Measurements from ENCODE around the gene ABHD11. TPM values are rescaled to one million over a fixed set of nuclear protein-coding genes. Genes with fewer than 3 reads are reported as not detected.

Gene ABHD11
- total RNA-seq, 2 donors from 2014 or later = 21.5 to 22.7 TPM

DNA sequence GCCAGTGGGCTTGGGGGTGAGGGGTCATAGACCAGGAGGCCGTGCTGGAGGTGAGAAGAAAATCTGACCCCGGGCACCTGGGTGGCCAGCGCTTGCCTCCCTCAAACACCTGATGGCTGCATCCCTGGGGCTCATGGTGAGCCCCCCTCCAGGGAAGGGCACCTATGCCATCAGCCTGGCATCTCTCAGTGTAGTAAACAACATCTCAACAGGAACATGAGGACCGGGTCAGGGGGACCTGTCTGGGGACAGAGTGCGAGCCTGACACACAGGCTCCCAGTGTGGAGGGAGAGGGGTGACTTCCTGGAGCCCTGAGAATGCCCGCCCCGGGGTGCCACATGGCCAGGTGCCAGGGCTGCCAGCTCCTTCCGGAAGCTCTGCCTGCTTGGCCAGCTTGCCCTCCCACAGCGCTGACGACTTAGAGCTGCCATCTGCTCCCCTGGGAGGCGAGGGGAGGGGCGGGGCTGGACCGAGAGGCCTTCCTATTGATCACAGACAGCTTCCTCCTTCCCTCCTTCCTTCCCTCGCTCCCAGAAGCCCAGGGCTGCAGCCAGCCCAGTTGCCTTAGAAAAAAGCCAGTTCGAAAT lies 31.5 kb downstream of the ABHD11 start:
- Histone ChIP-seq H3K4me1 (no peaks in the 10 kb centered on the region), H3K4me3 (no peak overlapping the region), H3K27me3 (no peaks in the 10 kb centered on the region), H3K9me3 (no peaks in the 10 kb centered on the region), H3K27ac (peak overlapping the region; percentile 49 to 73 (median 70)), H3K36me3 (replicated peaks in 1 of 2; ENCODE audit: insufficient read depth in 1 of 2, low read depth in 2 of 2) (no peaks in the 10 kb centered on the region)
- ATAC-seq = peak; percentile 80
- peak; percentile 17 to 39 (median 19) for TF ChIP-seq POLR2A (IDR thresholded peaks at IDR 0.05)
- TF ChIP-seq, protein P1, sequence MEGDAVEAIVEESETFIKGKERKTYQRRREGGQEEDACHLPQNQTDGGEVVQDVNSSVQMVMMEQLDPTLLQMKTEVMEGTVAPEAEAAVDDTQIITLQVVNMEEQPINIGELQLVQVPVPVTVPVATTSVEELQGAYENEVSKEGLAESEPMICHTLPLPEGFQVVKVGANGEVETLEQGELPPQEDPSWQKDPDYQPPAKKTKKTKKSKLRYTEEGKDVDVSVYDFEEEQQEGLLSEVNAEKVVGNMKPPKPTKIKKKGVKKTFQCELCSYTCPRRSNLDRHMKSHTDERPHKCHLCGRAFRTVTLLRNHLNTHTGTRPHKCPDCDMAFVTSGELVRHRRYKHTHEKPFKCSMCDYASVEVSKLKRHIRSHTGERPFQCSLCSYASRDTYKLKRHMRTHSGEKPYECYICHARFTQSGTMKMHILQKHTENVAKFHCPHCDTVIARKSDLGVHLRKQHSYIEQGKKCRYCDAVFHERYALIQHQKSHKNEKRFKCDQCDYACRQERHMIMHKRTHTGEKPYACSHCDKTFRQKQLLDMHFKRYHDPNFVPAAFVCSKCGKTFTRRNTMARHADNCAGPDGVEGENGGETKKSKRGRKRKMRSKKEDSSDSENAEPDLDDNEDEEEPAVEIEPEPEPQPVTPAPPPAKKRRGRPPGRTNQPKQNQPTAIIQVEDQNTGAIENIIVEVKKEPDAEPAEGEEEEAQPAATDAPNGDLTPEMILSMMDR (IDR thresholded peaks at IDR 0.05) = no peak
- intact Hi-C loops (cut with DNase I) = no loop called here
- WGBS, 2 donors = 56 to 67% methylated on average over 8 to 15 of the region's 15 CpGs
- peak; percentile 75 to 89 (median 85) for DNase-seq

DNA sequence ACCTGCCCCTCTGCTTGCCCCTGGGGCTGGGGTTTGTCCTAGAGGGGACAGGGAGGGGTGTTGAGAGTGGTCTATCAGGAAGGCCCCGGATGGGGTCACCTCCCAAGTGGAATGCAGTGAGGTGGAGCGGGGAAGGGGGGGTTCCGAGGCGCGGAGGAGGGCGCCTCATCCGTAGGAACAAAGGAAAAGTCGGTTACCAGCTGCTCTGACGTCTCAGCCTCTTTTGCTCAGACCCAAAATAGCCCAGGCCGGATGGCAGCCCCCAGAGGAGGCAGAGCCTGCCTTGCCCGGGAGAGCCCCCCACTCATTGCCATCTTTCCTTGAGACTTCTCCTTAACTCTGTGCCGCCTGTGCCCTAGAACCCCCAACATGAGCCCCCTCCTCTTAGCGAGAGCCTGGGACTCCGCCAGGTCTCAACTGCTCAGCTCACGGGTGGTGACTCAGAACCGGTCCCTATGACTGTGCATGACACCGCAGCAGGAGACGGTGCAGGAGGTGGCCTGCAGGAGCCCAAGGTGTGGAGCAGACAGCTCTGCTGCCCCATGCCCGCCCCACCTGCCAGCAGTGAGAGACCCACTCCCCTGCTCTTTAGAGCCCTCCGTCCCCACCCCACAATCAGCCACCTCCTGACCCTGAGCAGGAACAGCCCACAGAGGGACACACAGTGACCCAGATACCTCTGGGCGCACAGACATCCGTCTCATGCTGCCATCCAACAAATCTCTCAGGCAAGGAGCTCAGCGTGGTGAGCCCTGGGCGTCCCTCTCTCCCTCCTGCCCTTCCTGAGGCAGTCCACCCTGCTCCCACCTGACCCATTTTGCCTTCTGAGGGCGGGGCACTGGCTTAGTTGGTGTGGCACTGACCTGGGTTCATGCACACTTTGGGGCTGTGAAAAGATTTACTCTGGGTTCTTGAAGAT lies 32.2 kb downstream of the ABHD11 start:
- no peak for TF ChIP-seq POLR2A (IDR thresholded peaks at IDR 0.05)
- TF ChIP-seq, protein P1 (IDR thresholded peaks at IDR 0.05) = no peak

DNA sequence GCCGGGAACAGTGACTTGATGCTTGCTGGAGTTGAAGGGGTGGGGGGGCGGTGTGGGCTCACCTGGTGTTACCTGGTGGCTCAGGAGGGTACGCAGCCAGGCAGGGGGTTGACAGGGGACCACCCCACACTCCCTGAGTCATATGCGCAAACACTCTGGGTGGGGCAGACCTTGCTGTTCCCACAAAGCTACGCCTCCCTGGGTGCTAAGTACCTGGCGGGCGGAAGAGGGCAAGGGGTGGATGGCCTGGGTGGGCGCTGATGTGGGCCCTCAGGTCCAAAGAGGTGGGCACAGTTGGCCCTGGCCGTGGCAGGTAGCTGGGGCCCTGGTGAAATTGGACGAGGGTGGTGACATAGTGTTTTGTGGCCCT lies 33.1 kb downstream of the ABHD11 start:
- H3K36me3 ChIP-seq (replicated peaks in 1 of 2; ENCODE audit: insufficient read depth in 1 of 2, low read depth in 2 of 2) = no peaks in the 10 kb centered on the region
- peak overlapping the region in 1 of 4 donors; percentile 73 for H3K27ac ChIP-seq
- no peak overlapping the region for H3K4me3 ChIP-seq
- H3K27me3 ChIP-seq = no peaks in the 10 kb centered on the region
- no peaks in the 10 kb centered on the region for H3K9me3 ChIP-seq
- no peaks in the 10 kb centered on the region for H3K4me1 ChIP-seq
- DNase-seq (peak in 1 of 4 donors; percentile 29), ATAC-seq (no peak)
- intact Hi-C loops (cut with DNase I) = no loop called here
- WGBS, 2 donors = 79 to 89% methylated on average over 9 to 10 of the region's 10 CpGs
- TF ChIP-seq, protein P1 (IDR thresholded peaks at IDR 0.05) = no peak
- no peak for TF ChIP-seq POLR2A (IDR thresholded peaks at IDR 0.05)

More for the DNA sequence above, 32.2 kb downstream of the ABHD11 start:
- ATAC-seq = no peak
- H3K4me3 ChIP-seq = no peak overlapping the region
- intact Hi-C loops (cut with DNase I) = no loop called here
- no peaks in the 10 kb centered on the region for H3K4me1 ChIP-seq
- H3K27me3 ChIP-seq = no peaks in the 10 kb centered on the region
- 77 to 84% methylated on average over 20 to 24 of the region's 25 CpGs for WGBS, 2 donors
- no peaks in the 10 kb centered on the region for H3K36me3 ChIP-seq (replicated peaks in 1 of 2; ENCODE audit: insufficient read depth in 1 of 2, low read depth in 2 of 2)
- DNase-seq = no peak
- peak overlapping the region; percentile 49 to 73 (median 70) for H3K27ac ChIP-seq
- no peaks in the 10 kb centered on the region for H3K9me3 ChIP-seq

DNA sequence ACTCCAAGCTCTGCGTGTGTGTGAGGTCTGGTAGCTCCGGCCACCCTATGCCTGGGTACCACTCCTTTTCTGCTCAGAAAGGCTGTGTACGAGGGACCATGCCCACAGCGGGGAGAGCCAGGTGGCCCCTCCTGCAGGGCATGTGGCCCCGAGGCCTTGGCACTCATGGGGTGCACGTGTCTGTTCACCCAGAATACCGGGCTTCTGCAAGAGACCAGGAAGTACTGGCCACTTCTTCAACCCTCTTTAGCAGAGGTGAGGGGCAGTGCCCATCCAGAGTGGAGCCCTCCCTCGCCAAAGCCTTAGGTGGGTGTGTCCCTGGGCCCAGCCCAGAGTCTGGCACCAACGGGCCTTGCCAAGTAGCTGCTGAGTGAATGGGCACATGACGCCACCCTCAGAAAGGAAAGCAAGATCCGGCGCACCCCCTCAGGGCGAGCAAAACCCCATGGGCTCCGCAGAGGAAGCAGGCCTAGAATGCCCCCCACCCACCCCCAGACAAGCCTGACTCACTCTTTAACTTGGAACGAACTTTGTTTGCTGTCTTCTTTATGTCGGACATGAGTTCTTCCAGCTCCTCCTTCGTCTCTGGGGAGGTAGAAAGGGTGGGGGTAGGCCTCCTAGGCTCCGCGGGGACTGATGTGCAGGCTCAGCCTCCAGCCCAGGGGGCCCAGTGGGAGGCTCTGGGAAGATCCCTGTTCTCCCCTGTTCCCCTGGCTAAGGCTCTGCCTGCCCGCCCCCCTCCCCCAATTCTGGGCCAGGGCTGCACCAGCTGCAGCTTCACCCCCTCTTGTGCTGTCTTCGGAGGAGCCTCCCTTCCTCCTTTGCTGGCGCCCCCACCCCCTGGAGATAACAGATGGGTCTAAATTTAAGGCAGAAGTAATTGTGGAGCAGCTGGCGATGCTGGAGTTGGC lies 33.7 kb downstream of the ABHD11 start:
- Histone ChIP-seq H3K9me3 (no peaks in the 10 kb centered on the region), H3K27ac (peak overlapping the region in 1 of 4 donors; percentile 73), H3K4me3 (no peak overlapping the region), H3K36me3 (replicated peaks in 1 of 2; ENCODE audit: insufficient read depth in 1 of 2, low read depth in 2 of 2) (no peaks in the 10 kb centered on the region), H3K27me3 (no peaks in the 10 kb centered on the region), H3K4me1 (no peaks in the 10 kb centered on the region)
- ATAC-seq (no peak), DNase-seq (no peak)
- intact Hi-C loops (cut with DNase I) = no loop called here
- TF ChIP-seq, protein P1 (IDR thresholded peaks at IDR 0.05) = no peak
- no peak for TF ChIP-seq POLR2A (IDR thresholded peaks at IDR 0.05)
- WGBS, 2 donors = 78 to 81% methylated on average over 8 to 19 of the region's 23 CpGs

All from body of pancreas (tissue), 4 donors.